Omental fat pad (tissue), 4 donors: ENCODE measurements around the gene VAPB. TPM values are rescaled to one million over a fixed set of nuclear protein-coding genes. Genes with fewer than 3 reads are reported as not detected.

Source experiments
- ATAC-seq: fragments of 150-250 bp; one replicate; pipeline ENCODE4 v1.9.1; 2016; ENCODE audit warnings: mild to moderate bottlenecking, moderate library complexity; ENCODE audit not compliant: low FRiP score
- DNase-seq: peaks from one replicate; pipeline ENCODE4 v3.0.0-alpha.2; 2019; ENCODE audit warnings: low spot score
- CTCF ChIP-seq, 3 donors: fragments of 450-650 bp; IDR thresholded peaks; one replicate each; pipeline ENCODE4 v1.5.1; 2016 to 2017; ENCODE audit warnings: antibody characterized with exemption in 3 of 3, mild to moderate bottlenecking in 3 of 3, moderate library complexity in 2 of 3
- total RNA-seq, 4 donors: library from RNA; depleted of rRNA; stranded (reverse); fragments of >200 nt; gene quantifications; one replicate each; pipeline ENCODE4 v1.1.0, GENCODE V29; 2016

Gene VAPB
- total RNA-seq, 4 donors from 2014 or later: 21.4 to 26.8 (median 23.6) TPM

DNA sequence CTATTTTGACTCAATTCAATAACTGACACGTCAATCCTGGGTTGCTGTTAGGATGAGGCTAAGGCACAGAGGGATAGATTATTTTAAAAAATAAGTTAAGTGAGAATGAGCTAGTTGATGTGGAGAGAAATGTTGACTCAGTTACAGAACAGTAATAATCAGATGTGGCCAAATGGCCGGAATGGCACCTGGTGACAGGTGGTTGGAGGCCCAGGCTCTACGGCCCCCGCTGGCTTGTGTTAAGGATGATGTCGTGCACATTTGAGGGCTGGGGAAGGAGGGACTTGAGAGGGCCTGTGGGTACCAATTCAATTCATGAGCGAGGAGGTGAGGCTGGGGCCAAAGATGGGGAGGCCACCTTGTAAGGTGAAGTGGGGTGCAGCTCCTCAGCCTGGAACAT, 94.4 kb downstream of the VAPB start:
- TF ChIP-seq CTCF (IDR thresholded peaks at IDR 0.05): no peak
- DNase-seq (no peak), ATAC-seq (no peak)

DNA sequence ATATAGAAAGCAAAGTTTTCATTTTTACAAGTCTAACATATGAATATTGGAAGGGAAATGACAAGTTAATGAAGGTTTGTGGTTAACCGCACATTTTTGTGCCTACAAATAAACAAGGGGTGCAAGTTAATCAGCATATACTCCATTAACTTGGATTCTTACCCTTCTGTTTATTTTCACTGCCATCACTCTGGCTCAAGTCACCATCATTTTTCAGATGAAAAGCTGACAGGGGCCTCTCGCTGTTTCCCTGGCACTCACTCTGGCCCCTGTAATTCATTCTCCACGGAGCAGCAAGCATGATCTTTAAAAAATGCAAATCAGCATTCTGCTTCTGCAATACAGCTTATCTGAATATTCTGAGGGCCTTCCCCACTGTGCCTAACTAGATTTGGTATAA, 96.4 kb downstream of the VAPB start:
- TF ChIP-seq CTCF (IDR thresholded peaks at IDR 0.05): no peak
- DNase-seq: no peak

DNA sequence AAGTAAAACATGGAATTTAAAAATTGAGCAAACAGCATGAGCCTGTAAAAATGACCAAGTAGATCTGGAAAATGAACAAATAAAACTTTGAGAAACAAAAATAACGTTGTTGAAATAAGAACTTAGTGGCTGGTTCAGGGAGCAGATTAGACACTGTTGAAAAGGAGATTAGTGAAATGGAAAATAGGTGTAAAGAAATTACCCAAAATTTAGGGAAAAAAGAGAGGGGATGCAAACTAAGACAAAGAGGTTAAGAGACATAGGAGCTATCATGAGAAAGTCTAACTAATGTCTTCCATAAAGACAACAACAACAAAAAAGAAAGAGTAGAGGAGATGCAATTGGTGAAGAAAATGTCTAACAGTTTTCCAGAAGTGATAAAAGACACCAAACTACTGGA, 97.2 kb downstream of the VAPB start:
- DNase-seq: no peak
- no peak for ATAC-seq
- TF ChIP-seq CTCF (IDR thresholded peaks at IDR 0.05): no peak

More for the DNA sequence above, 96.4 kb downstream of the VAPB start:
- ATAC-seq: no peak

DNA sequence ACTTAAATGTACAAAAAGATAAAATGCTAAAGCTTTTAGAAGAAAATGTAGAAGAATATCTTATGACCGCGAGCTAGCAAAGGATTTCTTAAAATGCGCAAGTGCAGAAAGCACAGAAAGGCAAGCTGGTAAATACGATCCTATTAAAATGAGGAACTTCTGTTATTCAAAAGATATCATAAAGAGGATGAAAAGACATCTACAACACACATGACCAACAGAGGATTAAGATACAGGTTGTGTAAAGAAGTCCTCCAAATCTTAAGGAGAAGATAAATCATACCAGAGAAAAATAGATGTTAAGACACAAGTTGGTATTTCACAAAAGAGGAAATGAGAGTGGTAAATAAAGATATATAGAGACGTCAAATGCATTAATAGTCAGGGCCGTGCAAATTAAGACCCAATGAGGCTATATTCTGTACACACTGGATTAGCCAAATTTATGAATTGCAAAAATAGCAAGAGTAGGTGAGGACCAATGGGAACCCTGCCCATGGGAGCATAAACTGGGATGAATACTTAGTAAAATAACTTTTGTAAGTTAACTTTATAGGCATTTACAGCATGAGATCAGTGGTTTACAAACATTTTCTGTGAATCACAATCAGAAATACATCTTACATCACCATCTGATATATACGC, 103.2 kb downstream of the VAPB start:
- ATAC-seq (no peak), DNase-seq (no peak)
- TF ChIP-seq CTCF (IDR thresholded peaks at IDR 0.05): no peak

- no peak for TF ChIP-seq CTCF (IDR thresholded peaks at IDR 0.05)
- DNase-seq: no peak
- ATAC-seq: no peak
These were observed 103.9 kb downstream of the VAPB start for GRCh38 chr20:58492795-58493524.

DNA sequence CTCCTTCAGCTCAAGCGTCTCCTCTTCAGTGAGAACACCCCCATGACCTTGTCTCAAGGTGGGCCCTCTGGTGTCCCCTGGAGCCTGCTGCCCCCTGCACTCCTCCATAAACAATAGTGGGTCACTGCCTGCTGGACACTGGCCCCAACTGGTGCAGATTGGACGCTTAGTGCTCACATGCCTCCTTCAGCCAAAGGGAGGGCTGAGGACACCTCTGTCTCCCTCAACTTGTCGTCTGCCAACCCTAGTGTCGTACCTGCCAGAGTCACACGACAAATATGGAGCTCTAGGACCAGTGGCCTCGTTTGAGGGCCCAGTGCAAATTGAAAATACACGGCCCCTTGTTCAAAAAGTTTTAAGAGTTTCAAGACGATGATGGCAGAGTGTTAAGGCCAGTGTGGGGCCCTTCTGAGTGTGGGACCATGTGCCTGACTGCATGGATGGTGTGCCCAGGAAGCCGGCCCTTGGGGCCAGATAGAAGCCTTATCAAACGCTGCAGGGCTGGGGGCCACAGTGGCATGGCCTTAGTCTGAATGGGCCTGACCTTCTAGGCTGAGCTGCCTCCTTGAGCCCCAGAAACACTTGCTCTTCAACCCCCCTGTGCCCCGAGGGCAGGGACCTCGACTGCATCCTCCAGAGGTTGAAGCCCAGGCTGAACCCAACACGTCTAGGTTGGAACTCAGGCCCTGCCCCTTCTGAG, 106.0 kb downstream of the VAPB start:
- no peak for TF ChIP-seq CTCF (IDR thresholded peaks at IDR 0.05)
- DNase-seq (no peak), ATAC-seq (no peak)
